Osteocyte (in vitro differentiated cells): ENCODE results near the gene DOLK. TPM values are rescaled to one million over a fixed set of nuclear protein-coding genes. Genes with fewer than 3 reads are reported as not detected.
"Not testable (repeated sequence)": the region's sequence is repeated elsewhere in the genome, so short reads cannot be mapped to it uniquely, and the experiment has no call there.

Source experiments
- DNase-seq: peaks from one replicate; pipeline ENCODE4 v3.0.0; 2021; ENCODE audit warnings: mixed read lengths; ENCODE audit not compliant: unreplicated experiment; ENCODE audit errors: extremely low spot score
- H3K27ac Mint-ChIP-seq: one replicate; pipeline ENCODE4 v1.8.0; 2021; ENCODE audit warnings: mild to moderate bottlenecking, mixed read lengths; ENCODE audit not compliant: unreplicated experiment
- H3K27me3 Mint-ChIP-seq: one replicate; pipeline ENCODE4 v1.8.0; 2021; ENCODE audit warnings: mixed read lengths; ENCODE audit not compliant: unreplicated experiment
- H3K36me3 Mint-ChIP-seq: one replicate; pipeline ENCODE4 v1.8.0; 2021; ENCODE audit warnings: mixed read lengths; ENCODE audit not compliant: unreplicated experiment
- H3K4me1 Mint-ChIP-seq: one replicate; pipeline ENCODE4 v1.8.0; 2021; ENCODE audit warnings: mixed read lengths; ENCODE audit not compliant: unreplicated experiment
- H3K4me3 Mint-ChIP-seq: one replicate; pipeline ENCODE4 v1.8.0; 2021; ENCODE audit warnings: mild to moderate bottlenecking, moderate library complexity, mixed read lengths; ENCODE audit not compliant: unreplicated experiment
- H3K9me3 Mint-ChIP-seq: one replicate; pipeline ENCODE4 v1.8.0; 2021; ENCODE audit warnings: mixed read lengths; ENCODE audit not compliant: unreplicated experiment
- CTCF ChIP-seq: fragments of 200-600 bp; sonication (generic); IDR thresholded peaks from 2 replicates; pipeline ENCODE4 v1.5.0; 2021; ENCODE audit warnings: antibody characterized with exemption, mild to moderate bottlenecking, moderate library complexity
- total RNA-seq: library from RNA; stranded (reverse); gene quantifications from 2 replicates; pipeline ENCODE4 v1.2.1, GENCODE V29; 2021

Gene DOLK
- total RNA-seq, 1 donor from 2014 or later, result 27.4 TPM

GRCh38 chr9:128946571-128947276, 679 bp downstream of the DOLK start:
- Mint-ChIP-seq H3K27me3 (no peaks in the 10 kb centered on the region), H3K4me3 (peak overlapping the region; percentile 97), H3K36me3 (peaks cover 2% of the 10 kb centered on the region), H3K9me3 (no peaks in the 10 kb centered on the region), H3K27ac (peak overlapping the region; percentile 94), H3K4me1 (peaks cover 22% of the 10 kb centered on the region)
- no peak for DNase-seq
- no peak for TF ChIP-seq CTCF

GRCh38 chr9:128945798-128946501, 1.5 kb downstream of the DOLK start:
- Mint-ChIP-seq H3K36me3 (peaks cover 2% of the 10 kb centered on the region), H3K9me3 (no peaks in the 10 kb centered on the region), H3K27ac (peak overlapping the region; percentile 94), H3K27me3 (no peaks in the 10 kb centered on the region), H3K4me1 (peaks cover 22% of the 10 kb centered on the region), H3K4me3 (peak overlapping the region; percentile 97)
- DNase-seq, result no peak
- no peak for TF ChIP-seq CTCF

- H3K4me3 Mint-ChIP-seq, DNase-seq, H3K36me3 Mint-ChIP-seq, H3K27me3 Mint-ChIP-seq, H3K27ac Mint-ChIP-seq, H3K9me3 Mint-ChIP-seq: not testable (repeated sequence)
- peaks cover 22% of the 10 kb centered on the region for H3K4me1 Mint-ChIP-seq
Measured at GRCh38 chr9:128944966-128945365, 2.4 kb downstream of the DOLK start.

- no peak overlapping the region for H3K4me3 Mint-ChIP-seq
- H3K36me3 Mint-ChIP-seq, result no peaks in the 10 kb centered on the region
- peaks cover 22% of the 10 kb centered on the region for H3K4me1 Mint-ChIP-seq
- H3K27ac Mint-ChIP-seq, result no peak overlapping the region
- no peaks in the 10 kb centered on the region for H3K27me3 Mint-ChIP-seq
- no peak for DNase-seq
- no peaks in the 10 kb centered on the region for H3K9me3 Mint-ChIP-seq
- no peak for TF ChIP-seq CTCF
Measured at GRCh38 chr9:128943832-128944620, 3.4 kb downstream of the DOLK start.

- Mint-ChIP-seq H3K4me1 (peaks cover 6% of the 10 kb centered on the region), H3K36me3 (no peaks in the 10 kb centered on the region), H3K27me3 (no peaks in the 10 kb centered on the region), H3K9me3 (no peaks in the 10 kb centered on the region), H3K27ac (no peak overlapping the region), H3K4me3 (no peak overlapping the region)
- TF ChIP-seq CTCF, result no peak
- no peak for DNase-seq
Measured at GRCh38 chr9:128940946-128941755, 6.3 kb downstream of the DOLK start.
